ENCODE data around the gene PAX2. TPM values are rescaled to one million over a fixed set of nuclear protein-coding genes. Genes with fewer than 3 reads are reported as not detected.
A peak's percentile ranks its signal among the peaks of the same experiment; 100 is the strongest.

The PAX2 gene
- total RNA-seq, 1 donor from 2014 or later, result 20.2 TPM

- no peak for TF ChIP-seq CTCF (conservative IDR thresholded peaks at IDR 0.05; ENCODE audit: low read depth, low read length)
- peak overlapping the region; percentile 84 for H3K4me3 ChIP-seq (ENCODE audit: low read depth, low read length)
- no peak for DNase-seq (ENCODE audit: low read depth)
These were observed 4.7 kb upstream of the PAX2 start for GRCh38 chr10:100740476-100741377.

GRCh38 chr10:100741378-100742075 is 3.9 kb upstream of the PAX2 start:
- TF ChIP-seq CTCF (conservative IDR thresholded peaks at IDR 0.05; ENCODE audit: low read depth, low read length), result no peak
- peak overlapping the region; percentile 70 for H3K4me3 ChIP-seq (ENCODE audit: low read depth, low read length)
- no peak for DNase-seq (ENCODE audit: low read depth)

GRCh38 chr10:100742076-100742771 is 3.2 kb upstream of the PAX2 start:
- H3K4me3 ChIP-seq (ENCODE audit: low read depth, low read length), result peak overlapping the region; percentile 70
- TF ChIP-seq CTCF (conservative IDR thresholded peaks at IDR 0.05; ENCODE audit: low read depth, low read length), result no peak
- DNase-seq (ENCODE audit: low read depth), result no peak

GRCh38 chr10:100742936-100743335 is 2.4 kb upstream of the PAX2 start:
- TF ChIP-seq CTCF (conservative IDR thresholded peaks at IDR 0.05; ENCODE audit: low read depth, low read length), result no peak
- peak overlapping the region; percentile 70 for H3K4me3 ChIP-seq (ENCODE audit: low read depth, low read length)
- DNase-seq (ENCODE audit: low read depth), result no peak

GRCh38 chr10:100743626-100744135 is 1.7 kb upstream of the PAX2 start:
- TF ChIP-seq CTCF (conservative IDR thresholded peaks at IDR 0.05; ENCODE audit: low read depth, low read length), result peak; percentile 93
- H3K4me3 ChIP-seq (ENCODE audit: low read depth, low read length), result peak overlapping the region; percentile 70
- DNase-seq (ENCODE audit: low read depth), result no peak

GRCh38 chr10:100744136-100744986 is 1.0 kb upstream of the PAX2 start:
- DNase-seq (ENCODE audit: low read depth), result no peak
- peak overlapping the region; percentile 70 for H3K4me3 ChIP-seq (ENCODE audit: low read depth, low read length)
- TF ChIP-seq CTCF (conservative IDR thresholded peaks at IDR 0.05; ENCODE audit: low read depth, low read length), result no peak

All from epithelial cell of proximal tubule (primary cell).